Stimulated activated CD8-positive, alpha-beta memory T cell treated with anti-CD3 and anti-CD28 coated beads, Interleukin-4, amount 100 ng/mL, for 48 hours (primary cell): ENCODE data around the gene HLCS.

Experiments used
- DNase-seq: peaks from one replicate; pipeline ENCODE4 v3.0.0-alpha.2; 2020

Gene HLCS

GRCh38 chr21:36879827-36880226 lies 86.6 kb downstream of the HLCS start:
- no peak for DNase-seq

GRCh38 chr21:36877741-36878140 lies 88.7 kb downstream of the HLCS start:
- no peak for DNase-seq

GRCh38 chr21:36874665-36875064 lies 91.8 kb downstream of the HLCS start:
- no peak for DNase-seq

GRCh38 chr21:36873513-36873912 lies 93.0 kb downstream of the HLCS start:
- DNase-seq = no peak

GRCh38 chr21:36867291-36867905 lies 99.1 kb downstream of the HLCS start:
- DNase-seq = no peak

- DNase-seq = no peak
Observed at GRCh38 chr21:36866419-36866818, 100.0 kb downstream of the HLCS start.

GRCh38 chr21:36864974-36865373 lies 101.5 kb downstream of the HLCS start:
- no peak for DNase-seq

- no peak for DNase-seq
Observed at GRCh38 chr21:36863260-36863659, 103.2 kb downstream of the HLCS start.

- DNase-seq = no peak
Observed at GRCh38 chr21:36861595-36862323, 104.7 kb downstream of the HLCS start.

GRCh38 chr21:36860736-36861594 lies 105.5 kb downstream of the HLCS start:
- no peak for DNase-seq

- DNase-seq = peak; percentile 58
Observed at GRCh38 chr21:36859744-36860501, 106.5 kb downstream of the HLCS start.

GRCh38 chr21:36858320-36858957 lies 108.0 kb downstream of the HLCS start:
- no peak for DNase-seq

GRCh38 chr21:36856643-36857042 lies 109.8 kb downstream of the HLCS start:
- no peak for DNase-seq

- peak; percentile 56 for DNase-seq
Observed at GRCh38 chr21:36854391-36854790, 112.1 kb downstream of the HLCS start.

GRCh38 chr21:36852864-36853263 lies 113.6 kb downstream of the HLCS start:
- no peak for DNase-seq

GRCh38 chr21:36852293-36852692 lies 114.2 kb downstream of the HLCS start:
- DNase-seq = no peak

- no peak for DNase-seq
Observed at GRCh38 chr21:36851121-36851520, 115.3 kb downstream of the HLCS start.

- no peak for DNase-seq
Observed at GRCh38 chr21:36850372-36850771, 116.1 kb downstream of the HLCS start.

GRCh38 chr21:36849461-36850105 lies 116.9 kb downstream of the HLCS start:
- no peak for DNase-seq

GRCh38 chr21:36848730-36849274 lies 117.7 kb downstream of the HLCS start:
- no peak for DNase-seq

- no peak for DNase-seq
Observed at GRCh38 chr21:36847189-36847588, 119.3 kb downstream of the HLCS start.

- DNase-seq = no peak
Observed at GRCh38 chr21:36846631-36847030, 119.8 kb downstream of the HLCS start.
